Ovary (tissue), 3 donors: Measurements from ENCODE around the gene ITGB2.

Experiments
- CTCF ChIP-seq, 3 donors: fragments of 450-650 bp in 2 of 3; fragments of 200-600 bp in 1 of 3; IDR thresholded peaks; one replicate each; pipeline versions ENCODE4 v1.5.1 to v1.8.0; 2016 to 2022; ENCODE audit warnings: antibody characterized with exemption in 3 of 3, mild to moderate bottlenecking in 1 of 3
- EP300 ChIP-seq: sonication (generic); formaldehyde crosslinking; IDR thresholded peaks from one replicate; pipeline ENCODE4 v1.6.1; 2017; ENCODE audit warnings: antibody characterized with exemption
- POLR2A ChIP-seq: fragments of 450-650 bp; IDR thresholded peaks from one replicate; pipeline ENCODE4 v1.6.1; 2017; ENCODE audit warnings: antibody characterized with exemption, mild to moderate bottlenecking, moderate library complexity
- donor health status: DM: no; HTN: no; CAD: no.

- TF ChIP-seq CTCF (IDR thresholded peaks at IDR 0.05) (no peak), POLR2A (no peak), EP300 (no peak)
These were observed 79.9 kb downstream of the ITGB2 start for GRCh38 chr21:44840771-44841170.
